Omental fat pad (tissue), 4 donors: ENCODE measurements around the gene UTP14A. TPM values are rescaled to one million over a fixed set of nuclear protein-coding genes. Genes with fewer than 3 reads are reported as not detected.
"Not testable (repeated sequence)": the region's sequence is repeated elsewhere in the genome, so short reads cannot be mapped to it uniquely, and the experiment has no call there.

Experiments
- ATAC-seq: fragments of 150-250 bp; one replicate; pipeline ENCODE4 v1.9.1; 2016; ENCODE audit warnings: mild to moderate bottlenecking, moderate library complexity; ENCODE audit not compliant: low FRiP score
- DNase-seq: peaks from one replicate; pipeline ENCODE4 v3.0.0-alpha.2; 2019; ENCODE audit warnings: low spot score
- CTCF ChIP-seq, 3 donors: fragments of 450-650 bp; IDR thresholded peaks; one replicate each; pipeline ENCODE4 v1.5.1; 2016 to 2017; ENCODE audit warnings: antibody characterized with exemption in 3 of 3, mild to moderate bottlenecking in 3 of 3, moderate library complexity in 2 of 3
- total RNA-seq, 4 donors: library from RNA; depleted of rRNA; stranded (reverse); fragments of >200 nt; gene quantifications; one replicate each; pipeline ENCODE4 v1.1.0, GENCODE V29; 2016

UTP14A gene
- 10 to 100 TPM; 12.5 to 31.6 (median 16.2) TPM for total RNA-seq

GRCh38 chrX:129905787-129906580 is at the start of gene UTP14A:
Gene UTP14A, plus strand, starts transcription at chrX:129906164. Its CDS starts 47 bp downstream, at chrX:129906211.
- DNase-seq (peak; percentile 66), ATAC-seq (peak; percentile 97)
- TF ChIP-seq CTCF (IDR thresholded peaks at IDR 0.05) = no peak

GRCh38 chrX:129859134-129859533 is 46.8 kb upstream of the UTP14A start:
- ATAC-seq, DNase-seq: not testable (repeated sequence)

GRCh38 chrX:129866321-129866720 is 39.6 kb upstream of the UTP14A start:
- DNase-seq, ATAC-seq: not testable (repeated sequence)

- ATAC-seq = no peak
Measured at GRCh38 chrX:129872524-129872923, 33.4 kb upstream of the UTP14A start.

GRCh38 chrX:129875669-129876068 is 30.3 kb upstream of the UTP14A start:
- no peak for ATAC-seq
- DNase-seq = no peak
- TF ChIP-seq CTCF (IDR thresholded peaks at IDR 0.05) = no peak

More at GRCh38 chrX:129872524-129872923, 33.4 kb upstream of the UTP14A start:
- no peak for DNase-seq
- no peak for TF ChIP-seq CTCF (IDR thresholded peaks at IDR 0.05)

GRCh38 chrX:129876771-129877305 is 29.1 kb upstream of the UTP14A start:
- ATAC-seq (no peak), DNase-seq (no peak)
- TF ChIP-seq CTCF (IDR thresholded peaks at IDR 0.05) = no peak

- no peak for TF ChIP-seq CTCF (IDR thresholded peaks at IDR 0.05)
- DNase-seq (no peak), ATAC-seq (no peak)
Measured at GRCh38 chrX:129877401-129877800, 28.6 kb upstream of the UTP14A start.

GRCh38 chrX:129900054-129900453 is 5.9 kb upstream of the UTP14A start:
- ATAC-seq (no peak), DNase-seq (no peak)
- no peak for TF ChIP-seq CTCF (IDR thresholded peaks at IDR 0.05)
